SK-N-SH (cell line): Measurements from ENCODE around the gene CEP162.

Source experiments
- CHD2 ChIP-seq: fragments of 150-350 bp; IDR thresholded peaks from 2 replicates; pipeline ENCODE4 v1.6.1; 2018; ENCODE audit warnings: low read length; ENCODE audit not compliant: partially characterized antibody
- CTCF ChIP-seq: fragments of 200-600 bp; sonication (generic); IDR thresholded peaks from 2 replicates; pipeline ENCODE4 v1.6.1; 2017; ENCODE audit warnings: antibody characterized with exemption, mild to moderate bottlenecking, moderate library complexity
- ELF1 ChIP-seq: IDR thresholded peaks from 2 replicates; pipeline ENCODE4 v1.4.0; 2012
- REST ChIP-seq: IDR thresholded peaks from 2 replicates; pipeline ENCODE4 v1.6.1; 2012; ENCODE audit warnings: mild to moderate bottlenecking, low read depth, low read length, moderate library complexity
- TF ChIP-seq, protein P1 (sequence below): IDR thresholded peaks from 2 replicates; pipeline ENCODE4 v1.4.0; 2012; ENCODE audit warnings: low read depth

DNA sequence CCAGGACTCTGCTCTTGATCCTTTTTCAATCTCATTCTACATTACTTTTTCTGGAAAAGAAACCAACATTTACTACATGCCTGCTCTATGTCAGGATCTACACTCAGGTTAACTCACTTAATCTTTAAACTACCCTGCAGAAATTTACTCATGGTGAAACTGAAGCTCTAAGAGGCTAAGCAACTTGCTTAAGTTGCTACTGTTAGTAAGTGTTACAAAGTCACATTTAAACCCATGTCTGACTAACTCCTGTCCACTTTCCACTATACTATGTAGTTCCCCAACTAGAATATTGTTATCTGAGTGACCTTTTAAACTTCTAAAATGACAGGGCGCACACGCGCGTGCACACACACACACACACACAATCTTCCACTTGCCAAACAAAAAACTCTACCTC lies 5.0 kb downstream of the CEP162 start:
- TF ChIP-seq REST = no peak
- no peak for TF ChIP-seq ELF1
- TF ChIP-seq CTCF = no peak
- no peak for TF ChIP-seq CHD2
- TF ChIP-seq, protein P1, sequence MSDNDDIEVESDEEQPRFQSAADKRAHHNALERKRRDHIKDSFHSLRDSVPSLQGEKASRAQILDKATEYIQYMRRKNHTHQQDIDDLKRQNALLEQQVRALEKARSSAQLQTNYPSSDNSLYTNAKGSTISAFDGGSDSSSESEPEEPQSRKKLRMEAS = no peak
